Activated gamma-delta T cell treated with anti-CD3 and anti-CD28 coated beads, Interleukin-2, amount 50 U/mL, for 16 hours (primary cell): ENCODE results near the gene DOCK9.

Experiments used
- DNase-seq: peaks from one replicate; pipeline ENCODE4 v3.0.0-alpha.2; 2020; ENCODE audit warnings: low read depth

Gene DOCK9

GRCh38 chr13:98977568-98978265 is at the start of gene DOCK9:
Gene DOCK9, minus strand, starts transcription at chr13:98978064. Its CDS starts 155 bp downstream, at chr13:98977909.
- no peak for DNase-seq

- no peak for DNase-seq
Observed at GRCh38 chr13:99027260-99027659, 49.4 kb upstream of the DOCK9 start.

- no peak for DNase-seq
Observed at GRCh38 chr13:99022941-99023340, 45.1 kb upstream of the DOCK9 start.

- no peak for DNase-seq
Observed at GRCh38 chr13:99018418-99019180, 40.7 kb upstream of the DOCK9 start.

- DNase-seq, result no peak
Observed at GRCh38 chr13:99015606-99016490, 38.0 kb upstream of the DOCK9 start.

GRCh38 chr13:99014522-99014921 is 36.7 kb upstream of the DOCK9 start:
- DNase-seq, result no peak

- no peak for DNase-seq
Observed at GRCh38 chr13:99013951-99014350, 36.1 kb upstream of the DOCK9 start.

- no peak for DNase-seq
Observed at GRCh38 chr13:99012539-99012938, 34.7 kb upstream of the DOCK9 start.

- no peak for DNase-seq
Observed at GRCh38 chr13:99009987-99010551, 32.2 kb upstream of the DOCK9 start.

GRCh38 chr13:99008577-99008976 is 30.7 kb upstream of the DOCK9 start:
- DNase-seq, result no peak

- no peak for DNase-seq
Observed at GRCh38 chr13:99007414-99007986, 29.6 kb upstream of the DOCK9 start.

GRCh38 chr13:99005609-99006008 is 27.7 kb upstream of the DOCK9 start:
- DNase-seq, result no peak

GRCh38 chr13:99004978-99005377 is 27.1 kb upstream of the DOCK9 start:
- DNase-seq, result no peak

GRCh38 chr13:99003851-99004471 is 26.1 kb upstream of the DOCK9 start:
- DNase-seq, result no peak

GRCh38 chr13:99003186-99003585 is 25.3 kb upstream of the DOCK9 start:
- DNase-seq, result no peak

GRCh38 chr13:99002172-99002710 is 24.4 kb upstream of the DOCK9 start:
- DNase-seq, result no peak

- no peak for DNase-seq
Observed at GRCh38 chr13:99000137-99000536, 22.3 kb upstream of the DOCK9 start.

- no peak for DNase-seq
Observed at GRCh38 chr13:98999639-98999952, 21.7 kb upstream of the DOCK9 start.

- no peak for DNase-seq
Observed at GRCh38 chr13:98998831-98999638, 21.2 kb upstream of the DOCK9 start.
